ENCODE data around the gene WIPF3. TPM values are rescaled to one million over a fixed set of nuclear protein-coding genes. Genes with fewer than 3 reads are reported as not detected.
"Not testable (repeated sequence)": the region's sequence is repeated elsewhere in the genome, so short reads cannot be mapped to it uniquely, and the experiment has no call there.

Gene WIPF3
- total RNA-seq, 2 donors from 2014 or later, result 0.08 TPM; not detected in 1

GRCh38 chr7:29951206-29951605, 144.9 kb downstream of the WIPF3 start:
- Mint-ChIP-seq H3K27ac (no peak overlapping the region), H3K4me3 (no peak overlapping the region), H3K36me3 (ENCODE audit: low read depth) (peaks cover 2% of the 10 kb centered on the region), H3K4me1 (peaks cover 10% of the 10 kb centered on the region), H3K27me3 (peaks cover 32% of the 10 kb centered on the region)
- ATAC-seq (no peak), DNase-seq (no peak)
- H3K9me3 ChIP-seq (ENCODE audit: control insufficient read depth, low read length, poor library complexity, severe bottlenecking), result no peaks in the 10 kb centered on the region

GRCh38 chr7:29953726-29954347, 147.5 kb downstream of the WIPF3 start:
- Mint-ChIP-seq H3K36me3 (ENCODE audit: low read depth) (peaks cover 2% of the 10 kb centered on the region), H3K27ac (no peak overlapping the region), H3K4me3 (no peak overlapping the region), H3K27me3 (peaks cover 30% of the 10 kb centered on the region), H3K4me1 (peaks cover 16% of the 10 kb centered on the region)
- H3K9me3 ChIP-seq (ENCODE audit: control insufficient read depth, low read length, poor library complexity, severe bottlenecking), result no peaks in the 10 kb centered on the region
- ATAC-seq (no peak), DNase-seq (no peak)

- Mint-ChIP-seq H3K4me3 (no peak overlapping the region), H3K27me3 (peaks cover 38% of the 10 kb centered on the region), H3K27ac (no peak overlapping the region), H3K36me3 (ENCODE audit: low read depth) (peaks cover 2% of the 10 kb centered on the region), H3K4me1 (peaks cover 16% of the 10 kb centered on the region)
- H3K9me3 ChIP-seq (ENCODE audit: control insufficient read depth, low read length, poor library complexity, severe bottlenecking), result no peaks in the 10 kb centered on the region
- DNase-seq (no peak), ATAC-seq (no peak)
Measured at GRCh38 chr7:29955075-29955792, 148.9 kb downstream of the WIPF3 start.

GRCh38 chr7:29955799-29956486, 149.6 kb downstream of the WIPF3 start:
- peak; percentile 54 for ATAC-seq
- peaks cover 16% of the 10 kb centered on the region for H3K4me1 Mint-ChIP-seq

GRCh38 chr7:29956487-29956836, 150.2 kb downstream of the WIPF3 start:
- Mint-ChIP-seq H3K27me3 (peaks cover 29% of the 10 kb centered on the region), H3K4me1 (peaks cover 16% of the 10 kb centered on the region), H3K4me3 (no peak overlapping the region), H3K27ac (peak overlapping the region; percentile 6), H3K36me3 (ENCODE audit: low read depth) (no peaks in the 10 kb centered on the region)
- no peaks in the 10 kb centered on the region for H3K9me3 ChIP-seq (ENCODE audit: control insufficient read depth, low read length, poor library complexity, severe bottlenecking)
- DNase-seq, result no peak
- no peak for ATAC-seq

More at GRCh38 chr7:29955799-29956486, 149.6 kb downstream of the WIPF3 start:
- DNase-seq, result no peak
- H3K9me3 ChIP-seq (ENCODE audit: control insufficient read depth, low read length, poor library complexity, severe bottlenecking), result no peaks in the 10 kb centered on the region
- peaks cover 34% of the 10 kb centered on the region for H3K27me3 Mint-ChIP-seq
- no peak overlapping the region for H3K4me3 Mint-ChIP-seq
- peak overlapping the region; percentile 6 for H3K27ac Mint-ChIP-seq
- peaks cover 2% of the 10 kb centered on the region for H3K36me3 Mint-ChIP-seq (ENCODE audit: low read depth)

- DNase-seq (no peak), ATAC-seq (no peak)
- Mint-ChIP-seq H3K36me3 (ENCODE audit: low read depth) (no peaks in the 10 kb centered on the region), H3K27me3 (peaks cover 24% of the 10 kb centered on the region), H3K27ac (no peak overlapping the region), H3K4me1 (peaks cover 19% of the 10 kb centered on the region), H3K4me3 (no peak overlapping the region)
- no peaks in the 10 kb centered on the region for H3K9me3 ChIP-seq (ENCODE audit: control insufficient read depth, low read length, poor library complexity, severe bottlenecking)
Measured at GRCh38 chr7:29957521-29958310, 151.4 kb downstream of the WIPF3 start.

- Mint-ChIP-seq H3K27ac (no peak overlapping the region), H3K36me3 (ENCODE audit: low read depth) (no peaks in the 10 kb centered on the region), H3K4me3 (no peak overlapping the region), H3K4me1 (peaks cover 19% of the 10 kb centered on the region), H3K27me3 (peaks cover 24% of the 10 kb centered on the region)
- no peak for DNase-seq
- ATAC-seq, result no peak
- H3K9me3 ChIP-seq (ENCODE audit: control insufficient read depth, low read length, poor library complexity, severe bottlenecking), result no peaks in the 10 kb centered on the region
Measured at GRCh38 chr7:29958667-29959358, 152.5 kb downstream of the WIPF3 start.

- H3K27ac Mint-ChIP-seq; H3K9me3 ChIP-seq (ENCODE audit: control insufficient read depth, low read length, poor library complexity, severe bottlenecking); ATAC-seq; DNase-seq; H3K4me1 Mint-ChIP-seq; H3K4me3 Mint-ChIP-seq; H3K36me3 Mint-ChIP-seq (ENCODE audit: low read depth): not testable (repeated sequence)
- H3K27me3 Mint-ChIP-seq, result peaks cover 36% of the 10 kb centered on the region
Measured at GRCh38 chr7:29961611-29962010, 155.3 kb downstream of the WIPF3 start.

- Mint-ChIP-seq H3K36me3 (ENCODE audit: low read depth) (peaks cover 2% of the 10 kb centered on the region), H3K27ac (no peak overlapping the region), H3K4me3 (no peak overlapping the region), H3K4me1 (peaks cover 7% of the 10 kb centered on the region), H3K27me3 (peaks cover 38% of the 10 kb centered on the region)
- no peak for ATAC-seq
- DNase-seq, result no peak
- H3K9me3 ChIP-seq (ENCODE audit: control insufficient read depth, low read length, poor library complexity, severe bottlenecking), result no peaks in the 10 kb centered on the region
Measured at GRCh38 chr7:29962035-29962434, 155.7 kb downstream of the WIPF3 start.

GRCh38 chr7:29965030-29965429, 158.7 kb downstream of the WIPF3 start:
- Mint-ChIP-seq H3K27me3 (peaks cover 35% of the 10 kb centered on the region), H3K27ac (no peak overlapping the region), H3K4me3 (no peak overlapping the region), H3K36me3 (ENCODE audit: low read depth) (peaks cover 2% of the 10 kb centered on the region), H3K4me1 (peaks cover 10% of the 10 kb centered on the region)
- ATAC-seq, result no peak
- DNase-seq, result no peak
- H3K9me3 ChIP-seq (ENCODE audit: control insufficient read depth, low read length, poor library complexity, severe bottlenecking), result no peaks in the 10 kb centered on the region

Data from T-helper 17 cell (primary cell).